Stimulated activated CD4-positive, alpha-beta T cell treated with anti-CD3 and anti-CD28 coated beads, Interleukin-1b, Interleukin-23, amount 100 ng/mL, for 1 hour (primary cell): ENCODE measurements around the gene ZMIZ1.

Experiments used
- DNase-seq, 2 donors: peaks; one replicate each; pipeline ENCODE4 v3.0.0-alpha.2; 2020; ENCODE audit warnings: low read depth in 2 of 2

ZMIZ1 gene

GRCh38 chr10:79231908-79232307 lies 163.1 kb downstream of the ZMIZ1 start:
- no peak for DNase-seq

- DNase-seq = no peak
Observed at GRCh38 chr10:79232864-79233263, 164.1 kb downstream of the ZMIZ1 start.

GRCh38 chr10:79234391-79235315 lies 165.9 kb downstream of the ZMIZ1 start:
- DNase-seq = no peak

- no peak for DNase-seq
Observed at GRCh38 chr10:79235765-79236432, 167.1 kb downstream of the ZMIZ1 start.

GRCh38 chr10:79236433-79236765 lies 167.6 kb downstream of the ZMIZ1 start:
- no peak for DNase-seq

GRCh38 chr10:79237454-79238157 lies 168.8 kb downstream of the ZMIZ1 start:
- no peak for DNase-seq

GRCh38 chr10:79238158-79238520 lies 169.4 kb downstream of the ZMIZ1 start:
- no peak for DNase-seq

- no peak for DNase-seq
Observed at GRCh38 chr10:79238606-79239005, 169.8 kb downstream of the ZMIZ1 start.

- DNase-seq = no peak
Observed at GRCh38 chr10:79239275-79239779, 170.6 kb downstream of the ZMIZ1 start.

- DNase-seq = no peak
Observed at GRCh38 chr10:79239924-79240581, 171.3 kb downstream of the ZMIZ1 start.

GRCh38 chr10:79241629-79241989 lies 172.8 kb downstream of the ZMIZ1 start:
- no peak for DNase-seq

- DNase-seq = peak in 1 of 2 donors; percentile 20
Observed at GRCh38 chr10:79241990-79242619, 173.3 kb downstream of the ZMIZ1 start.

GRCh38 chr10:79242620-79243152 lies 173.9 kb downstream of the ZMIZ1 start:
- DNase-seq = peak in 1 of 2 donors; percentile 11

GRCh38 chr10:79243181-79244067 lies 174.7 kb downstream of the ZMIZ1 start:
- peak in 1 of 2 donors; percentile 32 for DNase-seq

- DNase-seq = no peak
Observed at GRCh38 chr10:79244068-79244442, 175.3 kb downstream of the ZMIZ1 start.

GRCh38 chr10:79244841-79245504 lies 176.2 kb downstream of the ZMIZ1 start:
- no peak for DNase-seq

GRCh38 chr10:79245539-79246208 lies 176.9 kb downstream of the ZMIZ1 start:
- DNase-seq = no peak

GRCh38 chr10:79246209-79246581 lies 177.4 kb downstream of the ZMIZ1 start:
- DNase-seq = no peak
